Activated CD4-positive, alpha-beta T cell treated with anti-CD3 and anti-CD28 coated beads, Interleukin-2, amount 10 ng/mL, durations not matched to agents 7 days and 5 days (primary cell): ENCODE measurements around the gene ATL2. TPM values are rescaled to one million over a fixed set of nuclear protein-coding genes. Genes with fewer than 3 reads are reported as not detected.
"Not testable (repeated sequence)": the region's sequence is repeated elsewhere in the genome, so short reads cannot be mapped to it uniquely, and the experiment has no call there.

Experiments used
- CTCF ChIA-PET: fragments of 350-600 bp; sonication (Branson Sonifier 250); formaldehyde crosslinking; loops from one replicate; lab custom pipeline; 2021; ENCODE audit warnings: antibody characterized with exemption; lab: Charles Lee
- POLR2A ChIA-PET: fragments of 350-600 bp; sonication (Branson Sonifier 250); formaldehyde crosslinking; loops from one replicate; lab custom pipeline; 2021; ENCODE audit warnings: antibody characterized with exemption; lab: Charles Lee
- DNase-seq: peaks from one replicate; pipeline ENCODE4 v3.0.0-alpha.2; 2020
- H3K27ac Mint-ChIP-seq: one replicate; pipeline ENCODE4 v1.8.0; 2021; ENCODE audit warnings: mild to moderate bottlenecking, moderate library complexity, mixed read lengths
- H3K27me3 Mint-ChIP-seq: one replicate; pipeline ENCODE4 v1.8.0; 2021; ENCODE audit warnings: mixed read lengths
- H3K36me3 Mint-ChIP-seq: one replicate; pipeline ENCODE4 v1.8.0; 2021; ENCODE audit warnings: low read depth, mixed read lengths
- H3K4me1 Mint-ChIP-seq: one replicate; pipeline ENCODE4 v1.8.0; 2021; ENCODE audit warnings: mixed read lengths
- H3K4me3 Mint-ChIP-seq: one replicate; pipeline ENCODE4 v1.8.0; 2021; ENCODE audit warnings: mild to moderate bottlenecking, moderate library complexity, mixed read lengths
- H3K9me3 Mint-ChIP-seq: one replicate; pipeline ENCODE4 v1.8.0; 2021; ENCODE audit warnings: mixed read lengths
- total RNA-seq, 2 experiments: library from RNA; stranded (reverse); gene quantifications; one replicate each; pipeline ENCODE4 v1.2.3, GENCODE V29; 2021

ATL2 gene
- total RNA-seq, 2 experiments from 2014 or later: 46.0 to 59.2 TPM

- no peaks in the 10 kb centered on the region for H3K27me3 Mint-ChIP-seq
- H3K4me1 Mint-ChIP-seq: peaks cover 22% of the 10 kb centered on the region
- H3K27ac Mint-ChIP-seq: peak overlapping the region; percentile 63
- POLR2A ChIA-PET: no interaction called here
- no peak for DNase-seq
- no peak overlapping the region for H3K4me3 Mint-ChIP-seq
- H3K36me3 Mint-ChIP-seq: peaks cover 26% of the 10 kb centered on the region
- CTCF ChIA-PET: interaction anchor here (0.8 to 1.4 kb wide), 2 partner anchors 24 to 36 kb away, joined by 3 to 5 read pairs; no protein-coding TSS in a partner anchor
- H3K9me3 Mint-ChIP-seq: peaks cover 7% of the 10 kb centered on the region
These were observed 24.7 kb downstream of the ATL2 start for GRCh38 chr2:38352336-38352735.

- Mint-ChIP-seq H3K36me3 (peaks cover 35% of the 10 kb centered on the region), H3K9me3 (peaks cover 13% of the 10 kb centered on the region), H3K4me3 (no peak overlapping the region), H3K4me1 (peaks cover 4% of the 10 kb centered on the region), H3K27ac (no peak overlapping the region), H3K27me3 (no peaks in the 10 kb centered on the region)
- CTCF ChIA-PET: no interaction called here
- no peak for DNase-seq
- POLR2A ChIA-PET: no interaction called here
These were observed 31.6 kb downstream of the ATL2 start for GRCh38 chr2:38345323-38346038.

DNA sequence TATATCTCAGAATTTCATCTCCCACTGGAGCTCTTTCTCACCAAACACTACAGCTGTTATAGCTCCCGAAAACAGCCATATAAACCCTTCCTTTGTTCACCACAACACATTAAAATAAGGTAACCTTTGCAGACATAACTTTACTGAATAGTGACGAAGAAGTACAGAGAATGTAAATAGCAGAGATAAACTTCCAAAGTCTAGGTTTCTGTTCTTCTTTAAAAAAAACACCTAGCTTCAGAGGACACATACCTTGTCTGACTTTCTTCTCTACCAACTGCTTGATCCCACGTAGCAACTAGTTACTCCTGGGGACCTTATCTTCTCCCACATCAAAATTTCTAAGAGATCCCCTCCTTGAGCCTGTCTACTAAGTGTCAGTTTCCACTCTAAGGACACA, 32.3 kb downstream of the ATL2 start:
- POLR2A ChIA-PET: no interaction called here

DNA sequence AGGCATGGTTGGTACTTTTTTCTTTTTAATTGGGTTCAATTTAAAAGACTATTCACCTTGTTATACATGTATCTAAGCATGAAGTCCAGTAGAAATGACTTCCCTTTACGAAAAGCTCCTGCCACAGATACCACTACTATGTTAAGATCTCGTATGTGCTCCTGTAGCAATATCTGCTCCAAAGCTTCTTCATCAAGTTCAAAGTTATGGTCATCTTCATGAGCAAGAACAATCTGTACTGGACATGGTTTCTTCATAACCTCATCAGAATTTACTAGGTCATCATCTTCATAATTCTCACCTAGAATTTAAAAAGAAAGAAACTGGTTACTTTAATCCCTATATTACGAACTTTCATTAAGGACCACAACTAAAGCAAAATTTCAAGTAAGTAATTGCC, 33.9 kb downstream of the ATL2 start:
- H3K27me3 Mint-ChIP-seq: no peaks in the 10 kb centered on the region
- peaks cover 10% of the 10 kb centered on the region for H3K9me3 Mint-ChIP-seq
- POLR2A ChIA-PET: interaction anchor here (0.6 kb wide), 1 partner anchor 64 kb away, joined by 3 read pairs; no protein-coding TSS in a partner anchor
- CTCF ChIA-PET: interaction anchor here (0.6 to 0.9 kb wide), 3 partner anchors 15 to 282 kb away, joined by 3 to 7 read pairs (median 3); no protein-coding TSS in a partner anchor
- peaks cover 42% of the 10 kb centered on the region for H3K36me3 Mint-ChIP-seq
- DNase-seq: no peak
- H3K4me3 Mint-ChIP-seq: no peak overlapping the region
- no peak overlapping the region for H3K27ac Mint-ChIP-seq
- no peaks in the 10 kb centered on the region for H3K4me1 Mint-ChIP-seq

More for the DNA sequence above, 32.3 kb downstream of the ATL2 start:
- Mint-ChIP-seq H3K4me1 (no peaks in the 10 kb centered on the region), H3K36me3 (peaks cover 33% of the 10 kb centered on the region), H3K27ac (no peak overlapping the region), H3K9me3 (peaks cover 10% of the 10 kb centered on the region), H3K27me3 (no peaks in the 10 kb centered on the region), H3K4me3 (no peak overlapping the region)
- CTCF ChIA-PET: no interaction called here
- DNase-seq: no peak

DNA sequence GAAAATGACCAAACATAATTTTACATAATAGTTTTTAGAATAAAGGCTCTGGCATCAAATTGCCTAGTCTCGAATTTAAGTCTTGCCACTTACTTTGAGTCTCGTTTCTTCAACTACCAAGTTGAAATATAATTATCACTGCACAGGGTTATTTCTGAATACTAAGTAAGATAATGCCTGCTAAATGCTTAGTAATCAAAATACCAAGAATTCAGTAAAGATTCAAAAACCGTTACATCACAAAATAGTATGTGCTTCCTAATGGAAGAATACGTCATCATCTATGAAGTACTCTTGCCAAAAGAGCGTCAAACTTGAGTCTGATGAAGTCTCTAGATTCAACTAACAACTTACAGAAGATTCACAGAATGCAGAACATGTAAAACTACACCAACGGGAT, 40.5 kb downstream of the ATL2 start:
- Mint-ChIP-seq H3K4me1 (no peaks in the 10 kb centered on the region), H3K27me3 (no peaks in the 10 kb centered on the region), H3K36me3 (peaks cover 46% of the 10 kb centered on the region), H3K4me3 (no peak overlapping the region), H3K9me3 (no peaks in the 10 kb centered on the region), H3K27ac (no peak overlapping the region)
- ChIA-PET POLR2A (no interaction called here), CTCF (interaction anchor here (1.0 kb wide), 1 partner anchor 10 kb away, joined by 3 read pairs; no protein-coding TSS in a partner anchor)
- no peak for DNase-seq

DNA sequence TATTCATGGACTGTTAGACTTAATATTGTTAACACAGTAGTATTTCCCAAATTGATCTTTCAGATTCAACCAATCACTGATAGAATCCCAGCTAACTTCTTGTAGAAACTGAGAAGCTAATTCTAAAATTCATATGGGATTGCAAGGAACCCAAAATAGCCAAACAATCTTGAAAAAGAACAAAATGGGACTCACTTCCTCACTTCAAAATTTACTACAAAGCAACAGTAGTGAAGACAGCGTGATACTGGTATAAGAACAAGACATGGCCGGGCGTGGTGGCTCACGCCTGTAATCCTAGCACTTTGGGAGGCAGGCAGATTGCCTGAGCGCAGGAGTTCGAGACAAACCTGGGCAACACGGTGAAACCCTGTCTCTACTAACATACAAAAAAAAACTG, 46.3 kb downstream of the ATL2 start:
- Mint-ChIP-seq H3K9me3 (peaks cover 14% of the 10 kb centered on the region), H3K36me3 (peaks cover 45% of the 10 kb centered on the region), H3K27me3 (no peaks in the 10 kb centered on the region), H3K27ac (no peak overlapping the region), H3K4me3 (no peak overlapping the region), H3K4me1 (peaks cover 23% of the 10 kb centered on the region)
- CTCF ChIA-PET: interaction anchor here (0.7 kb wide), 1 partner anchor 135 kb away, joined by 3 read pairs; no protein-coding TSS in a partner anchor
- no peak for DNase-seq
- POLR2A ChIA-PET: no interaction called here

GRCh38 chr2:38327580-38327979, 49.5 kb downstream of the ATL2 start:
- no peak overlapping the region for H3K4me3 Mint-ChIP-seq
- peaks cover 48% of the 10 kb centered on the region for H3K36me3 Mint-ChIP-seq
- peaks cover 14% of the 10 kb centered on the region for H3K9me3 Mint-ChIP-seq
- H3K27me3 Mint-ChIP-seq: no peaks in the 10 kb centered on the region
- ChIA-PET CTCF (interaction anchor here (0.5 to 1.5 kb wide), 2 partner anchors 9 to 16 kb away, joined by 3 to 7 read pairs; no protein-coding TSS in a partner anchor), POLR2A (no interaction called here)
- peaks cover 30% of the 10 kb centered on the region for H3K4me1 Mint-ChIP-seq
- H3K27ac Mint-ChIP-seq: no peak overlapping the region
- DNase-seq: no peak

DNA sequence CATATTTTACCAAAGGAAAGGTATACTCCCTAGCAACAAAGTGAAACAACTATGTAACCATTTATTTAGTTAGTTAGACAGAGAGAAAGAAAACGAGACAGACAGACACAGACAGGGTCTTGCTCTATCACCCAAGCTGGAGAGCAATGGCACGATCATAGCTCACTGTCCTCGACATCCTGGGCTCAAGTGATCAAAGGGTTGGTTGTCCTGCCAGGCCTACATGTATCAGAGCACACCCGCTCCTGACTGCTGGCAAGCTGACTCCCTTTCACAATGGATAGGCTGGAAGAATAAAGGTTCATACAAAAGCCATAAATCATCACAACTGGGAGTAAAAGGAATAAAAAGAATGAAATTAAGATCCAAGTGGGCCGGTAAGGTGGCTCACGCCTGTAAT, 53.5 kb downstream of the ATL2 start:
- peaks cover 27% of the 10 kb centered on the region for H3K36me3 Mint-ChIP-seq
- no peak overlapping the region for H3K27ac Mint-ChIP-seq
- DNase-seq: no peak
- CTCF ChIA-PET: interaction anchor here (0.5 kb wide), 1 partner anchor 199 kb away, joined by 3 read pairs; no protein-coding TSS in a partner anchor
- H3K4me1 Mint-ChIP-seq: peaks cover 28% of the 10 kb centered on the region
- peaks cover under 1% of the 10 kb centered on the region for H3K9me3 Mint-ChIP-seq
- H3K27me3 Mint-ChIP-seq: no peaks in the 10 kb centered on the region
- no peak overlapping the region for H3K4me3 Mint-ChIP-seq
- POLR2A ChIA-PET: no interaction called here

GRCh38 chr2:38322224-38322914, 54.7 kb downstream of the ATL2 start:
- ChIA-PET CTCF (interaction anchor here (1.2 kb wide), 1 partner anchor 54 kb away, joined by 3 read pairs; no protein-coding TSS in a partner anchor), POLR2A (no interaction called here)
- H3K27ac Mint-ChIP-seq: no peak overlapping the region
- no peaks in the 10 kb centered on the region for H3K9me3 Mint-ChIP-seq
- H3K4me3 Mint-ChIP-seq: no peak overlapping the region
- peaks cover 25% of the 10 kb centered on the region for H3K36me3 Mint-ChIP-seq
- H3K27me3 Mint-ChIP-seq: no peaks in the 10 kb centered on the region
- no peak for DNase-seq
- peaks cover 19% of the 10 kb centered on the region for H3K4me1 Mint-ChIP-seq

GRCh38 chr2:38319240-38319639, 57.8 kb downstream of the ATL2 start:
- POLR2A ChIA-PET, H3K27me3 Mint-ChIP-seq, H3K9me3 Mint-ChIP-seq, H3K27ac Mint-ChIP-seq, DNase-seq, H3K4me3 Mint-ChIP-seq: not testable (repeated sequence)
- peaks cover 10% of the 10 kb centered on the region for H3K4me1 Mint-ChIP-seq
- CTCF ChIA-PET: interaction anchor here (1.2 kb wide), 1 partner anchor 190 kb away, joined by 3 read pairs; no protein-coding TSS in a partner anchor
- peaks cover 24% of the 10 kb centered on the region for H3K36me3 Mint-ChIP-seq

DNA sequence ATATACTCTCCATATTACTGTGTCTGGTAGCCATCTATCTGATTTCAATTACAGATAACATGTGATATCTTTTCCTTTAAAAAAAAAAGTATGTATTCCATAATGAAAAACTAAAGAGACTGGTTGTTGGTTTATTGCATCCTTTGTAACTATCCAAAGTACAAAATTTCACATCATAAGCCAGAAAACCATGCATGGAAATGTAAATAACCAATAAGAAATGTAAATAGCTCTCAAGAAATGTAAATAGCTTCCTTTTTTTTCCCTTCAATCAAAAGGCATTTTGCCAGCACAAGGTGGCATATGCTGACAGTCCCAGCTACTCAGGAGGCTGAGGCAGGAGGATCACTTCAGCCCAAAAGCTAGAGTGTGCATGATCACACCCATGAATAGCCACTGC, 59.3 kb downstream of the ATL2 start:
- Mint-ChIP-seq H3K4me3 (no peak overlapping the region), H3K4me1 (peaks cover 10% of the 10 kb centered on the region), H3K27me3 (no peaks in the 10 kb centered on the region), H3K9me3 (no peaks in the 10 kb centered on the region), H3K36me3 (peaks cover 32% of the 10 kb centered on the region), H3K27ac (no peak overlapping the region)
- ChIA-PET CTCF (interaction anchor here (0.7 to 4.2 kb wide), 2 partner anchors 191 to 224 kb away, joined by 3 to 26 read pairs; no protein-coding TSS in a partner anchor), POLR2A (no interaction called here)
- DNase-seq: no peak

- Mint-ChIP-seq H3K9me3 (no peaks in the 10 kb centered on the region), H3K4me3 (no peak overlapping the region), H3K27me3 (no peaks in the 10 kb centered on the region), H3K4me1 (peaks cover 10% of the 10 kb centered on the region), H3K27ac (no peak overlapping the region), H3K36me3 (peaks cover 44% of the 10 kb centered on the region)
- ChIA-PET CTCF (interaction anchor here (0.6 to 4.2 kb wide), 13 partner anchors 37 to 250 kb away, joined by 3 to 26 read pairs (median 4); partner anchors contain the start of gene ATL2), POLR2A (no interaction called here)
- peak; percentile 47 for DNase-seq
These were observed 61.3 kb downstream of the ATL2 start for GRCh38 chr2:38315707-38316333.
